HEK293 (cell line): ENCODE measurements around the gene BTD.

ENCODE experiments used
- CTCF ChIA-PET: fragments of 350-600 bp; formaldehyde crosslinking; extraction: SDS; loops from one replicate; lab custom pipeline; 2021; ENCODE audit warnings: antibody characterized with exemption; lab: Yijun Ruan, JAX
- POLR2A ChIA-PET: fragments of 300-600 bp; formaldehyde crosslinking; extraction: SDS; loops from one replicate; lab custom pipeline; 2020; ENCODE audit warnings: antibody characterized with exemption, inconsistent platforms; lab: Yijun Ruan, JAX
- H3K27ac ChIP-seq: fragments of 200-500 bp; sonication (Bioruptor generic); 2 replicates; pipeline ENCODE4 v1.5.1; 2014; ENCODE audit warnings: low read depth, low read length, control low read depth, inconsistent platforms; ENCODE audit errors: extremely low read depth
- H3K36me3 ChIP-seq, 2 experiments: fragments of 200-500 bp in 1 of 2; sonication (Bioruptor generic) in 1 of 2; 1 replicate in 1 of 2; 2 replicates in 1 of 2; pipeline ENCODE4 v1.5.1; 2014 to 2017; ENCODE audit warnings: inconsistent platforms in 2 of 2, low read length in 2 of 2; ENCODE audit not compliant: control insufficient read depth in 2 of 2, insufficient read depth in 1 of 2
- H3K4me1 ChIP-seq: fragments of 200-500 bp; sonication (Bioruptor generic); 2 replicates; pipeline ENCODE4 v1.5.1; 2014; ENCODE audit warnings: mild to moderate bottlenecking, low read length, inconsistent platforms; ENCODE audit not compliant: control insufficient read depth, insufficient read depth
- H3K4me3 ChIP-seq: 2 replicates; pipeline ENCODE4 v1.5.1; 2011; ENCODE audit warnings: low read depth, mild to moderate bottlenecking, control low read depth, low read length, moderate library complexity
- H3K9me3 ChIP-seq: fragments of 200-500 bp; sonication (Bioruptor generic); 2 replicates; pipeline ENCODE4 v1.5.1; 2014; ENCODE audit warnings: low read depth, low read length, inconsistent platforms; ENCODE audit not compliant: control insufficient read depth, insufficient read depth
- BCL11A ChIP-seq: fragments of 450-650 bp; formaldehyde crosslinking; IDR thresholded peaks from 2 replicates; pipeline ENCODE4 v1.5.1; 2016; ENCODE audit warnings: low read depth, missing biosample characterization, missing genetic modification characterization
- REPIN1 ChIP-seq: fragments of 450-650 bp; formaldehyde crosslinking; IDR thresholded peaks from 2 replicates; pipeline ENCODE4 v1.5.1; 2017; ENCODE audit warnings: missing biosample characterization, missing genetic modification characterization, low read depth
- SCRT1 ChIP-seq: fragments of 450-650 bp; formaldehyde crosslinking; IDR thresholded peaks from 2 replicates; pipeline ENCODE4 v1.5.1; 2016; ENCODE audit warnings: missing biosample characterization, missing genetic modification characterization, borderline replicate concordance
- SCRT2 ChIP-seq: fragments of 450-650 bp; formaldehyde crosslinking; IDR thresholded peaks from 2 replicates; pipeline ENCODE4 v1.5.1; 2016; ENCODE audit warnings: missing biosample characterization, missing genetic modification characterization
- SP3 ChIP-seq: fragments of 450-650 bp; formaldehyde crosslinking; IDR thresholded peaks from 2 replicates; pipeline ENCODE4 v1.5.1; 2016; ENCODE audit warnings: missing biosample characterization, missing genetic modification characterization
- ZBTB10 ChIP-seq: fragments of 450-650 bp; formaldehyde crosslinking; IDR thresholded peaks from 2 replicates; pipeline ENCODE4 v1.5.1; 2016; ENCODE audit warnings: missing biosample characterization, missing genetic modification characterization
- ZBTB6 ChIP-seq: fragments of 450-650 bp; formaldehyde crosslinking; IDR thresholded peaks from 2 replicates; pipeline ENCODE4 v1.5.1; 2017; ENCODE audit warnings: missing biosample characterization, missing genetic modification characterization
- ZNF221 ChIP-seq: fragments of 450-650 bp; formaldehyde crosslinking; IDR thresholded peaks from 2 replicates; pipeline ENCODE4 v1.5.1; 2017; ENCODE audit warnings: missing biosample characterization, missing genetic modification characterization, borderline replicate concordance
- ZNF239 ChIP-seq: fragments of 450-650 bp; formaldehyde crosslinking; IDR thresholded peaks from 2 replicates; pipeline ENCODE4 v1.5.1; 2016; ENCODE audit warnings: missing biosample characterization, missing genetic modification characterization
- ZNF350 ChIP-seq: fragments of 450-650 bp; formaldehyde crosslinking; IDR thresholded peaks from 2 replicates; pipeline ENCODE4 v1.5.0; 2017; ENCODE audit warnings: missing biosample characterization, mild to moderate bottlenecking, missing genetic modification characterization
- ZNF416 ChIP-seq: fragments of 450-650 bp; formaldehyde crosslinking; IDR thresholded peaks from 2 replicates; pipeline ENCODE4 v1.5.1; 2016; ENCODE audit warnings: missing biosample characterization, missing genetic modification characterization
- ZNF529 ChIP-seq: fragments of 450-650 bp; formaldehyde crosslinking; IDR thresholded peaks from 2 replicates; pipeline ENCODE4 v1.5.1; 2017; ENCODE audit warnings: missing genetic modification characterization, missing biosample characterization; ENCODE audit not compliant: insufficient replicate concordance
- ZNF558 ChIP-seq: fragments of 450-650 bp; formaldehyde crosslinking; IDR thresholded peaks from 2 replicates; pipeline ENCODE4 v1.5.1; 2016; ENCODE audit warnings: missing biosample characterization, missing genetic modification characterization
- ZNF658 ChIP-seq: fragments of 450-650 bp; formaldehyde crosslinking; IDR thresholded peaks from 2 replicates; pipeline ENCODE4; 2016; ENCODE audit warnings: missing biosample characterization, missing genetic modification characterization
- ZSCAN4 ChIP-seq: fragments of 450-650 bp; formaldehyde crosslinking; IDR thresholded peaks from 2 replicates; pipeline ENCODE4 v1.5.1; 2017; ENCODE audit warnings: missing biosample characterization, missing genetic modification characterization
- TF ChIP-seq, protein P1 (sequence below): fragments of 450-650 bp; formaldehyde crosslinking; IDR thresholded peaks from 2 replicates; pipeline ENCODE4 v1.5.1; 2017; ENCODE audit warnings: missing biosample characterization, mild to moderate bottlenecking, missing genetic modification characterization, moderate library complexity
- TF ChIP-seq, protein P2 (sequence below): fragments of 450-650 bp; formaldehyde crosslinking; IDR thresholded peaks from 2 replicates; pipeline ENCODE4 v1.5.1; 2016; ENCODE audit warnings: missing biosample characterization, missing genetic modification characterization

The BTD gene

DNA sequence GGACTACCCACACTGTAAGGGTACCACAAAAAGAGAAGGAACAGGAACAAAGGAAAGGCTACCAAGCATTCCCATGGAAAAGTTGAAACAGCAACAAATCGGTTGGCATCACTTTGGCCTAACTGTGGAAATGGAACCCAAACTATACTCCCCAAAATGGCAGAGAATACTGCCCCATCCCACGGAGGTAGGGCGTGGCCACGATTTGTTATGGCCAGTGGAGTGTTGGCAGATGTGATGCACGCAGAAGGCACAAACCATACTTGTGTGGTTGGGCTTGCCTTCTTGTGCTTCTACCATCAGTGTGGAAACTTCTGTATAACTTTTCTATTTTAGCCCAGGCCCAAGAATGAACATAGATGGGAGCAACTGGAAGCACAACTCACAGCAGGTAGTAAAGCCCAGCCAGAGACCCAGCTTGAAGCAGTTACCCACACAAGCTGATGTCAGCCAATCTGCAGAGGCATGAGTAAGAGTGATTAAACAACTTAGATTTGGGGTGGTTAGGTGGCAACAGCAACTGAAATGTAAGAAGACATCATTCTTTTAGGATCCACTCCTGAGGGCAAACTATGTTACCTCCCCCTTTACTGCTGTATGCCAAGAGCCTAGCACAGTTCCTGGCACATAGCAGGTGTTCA lies 64.1 kb downstream of the BTD start:
- no peak overlapping the region for H3K27ac ChIP-seq
- H3K36me3 ChIP-seq: peaks cover 0 to 19% of the 10 kb centered on the region in 2 experiments; a peak in 1 of 3 replicates
- no peaks in the 10 kb centered on the region for H3K9me3 ChIP-seq
- POLR2A ChIA-PET: no interaction called here
- no peak for TF ChIP-seq ZSCAN4 (tag by site-specific recombination)
- no peak for TF ChIP-seq ZNF221 (tag by site-specific recombination)
- TF ChIP-seq, protein P1, sequence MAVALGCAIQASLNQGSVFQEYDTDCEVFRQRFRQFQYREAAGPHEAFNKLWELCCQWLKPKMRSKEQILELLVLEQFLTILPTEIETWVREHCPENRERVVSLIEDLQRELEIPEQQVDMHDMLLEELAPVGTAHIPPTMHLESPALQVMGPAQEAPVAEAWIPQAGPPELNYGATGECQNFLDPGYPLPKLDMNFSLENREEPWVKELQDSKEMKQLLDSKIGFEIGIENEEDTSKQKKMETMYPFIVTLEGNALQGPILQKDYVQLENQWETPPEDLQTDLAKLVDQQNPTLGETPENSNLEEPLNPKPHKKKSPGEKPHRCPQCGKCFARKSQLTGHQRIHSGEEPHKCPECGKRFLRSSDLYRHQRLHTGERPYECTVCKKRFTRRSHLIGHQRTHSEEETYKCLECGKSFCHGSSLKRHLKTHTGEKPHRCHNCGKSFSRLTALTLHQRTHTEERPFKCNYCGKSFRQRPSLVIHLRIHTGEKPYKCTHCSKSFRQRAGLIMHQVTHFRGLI (tag by site-specific recombination): peak; percentile 88
- no peak for TF ChIP-seq SP3 (tag by site-specific recombination)
- TF ChIP-seq SCRT2 (tag by site-specific recombination): peak; percentile 59; the same call in 1 of the 2 replicates
- TF ChIP-seq ZBTB6 (tag by site-specific recombination): no peak
- no peak for TF ChIP-seq ZNF558
- TF ChIP-seq ZNF416 (tag by site-specific recombination): no peak
- TF ChIP-seq REPIN1: no peak
- no peak for TF ChIP-seq SCRT1 (tag by site-specific recombination)
- no peak for TF ChIP-seq ZNF350 (tag by site-specific recombination)
- no peak for TF ChIP-seq ZNF529 (tag by site-specific recombination)
- no peak for TF ChIP-seq BCL11A (tag by site-specific recombination)
- TF ChIP-seq ZBTB10 (tag by site-specific recombination): no peak
- TF ChIP-seq ZNF239 (tag by site-specific recombination): no peak
- TF ChIP-seq, protein P2, sequence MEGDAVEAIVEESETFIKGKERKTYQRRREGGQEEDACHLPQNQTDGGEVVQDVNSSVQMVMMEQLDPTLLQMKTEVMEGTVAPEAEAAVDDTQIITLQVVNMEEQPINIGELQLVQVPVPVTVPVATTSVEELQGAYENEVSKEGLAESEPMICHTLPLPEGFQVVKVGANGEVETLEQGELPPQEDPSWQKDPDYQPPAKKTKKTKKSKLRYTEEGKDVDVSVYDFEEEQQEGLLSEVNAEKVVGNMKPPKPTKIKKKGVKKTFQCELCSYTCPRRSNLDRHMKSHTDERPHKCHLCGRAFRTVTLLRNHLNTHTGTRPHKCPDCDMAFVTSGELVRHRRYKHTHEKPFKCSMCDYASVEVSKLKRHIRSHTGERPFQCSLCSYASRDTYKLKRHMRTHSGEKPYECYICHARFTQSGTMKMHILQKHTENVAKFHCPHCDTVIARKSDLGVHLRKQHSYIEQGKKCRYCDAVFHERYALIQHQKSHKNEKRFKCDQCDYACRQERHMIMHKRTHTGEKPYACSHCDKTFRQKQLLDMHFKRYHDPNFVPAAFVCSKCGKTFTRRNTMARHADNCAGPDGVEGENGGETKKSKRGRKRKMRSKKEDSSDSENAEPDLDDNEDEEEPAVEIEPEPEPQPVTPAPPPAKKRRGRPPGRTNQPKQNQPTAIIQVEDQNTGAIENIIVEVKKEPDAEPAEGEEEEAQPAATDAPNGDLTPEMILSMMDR (tag by site-specific recombination): no peak
- TF ChIP-seq ZNF658 (tag by site-specific recombination): no peak
- TF ChIP-seq, all 188 proteins: peak for 2
- Histone ChIP-seq H3K4me3 (no peak overlapping the region), H3K4me1 (no peaks in the 10 kb centered on the region)
- CTCF ChIA-PET: interaction anchor here (0.6 kb wide), 1 partner anchor 41 kb away, joined by 3 read pairs; no protein-coding TSS in a partner anchor
